HepG2 (cell line): ENCODE data around the gene GSC. TPM values are rescaled to one million over a fixed set of nuclear protein-coding genes. Genes with fewer than 3 reads are reported as not detected.

ENCODE experiments used
- ATAC-seq: fragments of 200-7000 bp; cut with Tn5 transposase; 3 replicates; pipeline ENCODE4 v1.9.1; 2020; ENCODE audit warnings: mild to moderate bottlenecking, moderate library complexity
- BruUV-seq: library from RNA; stranded (reverse); fragments of 400-500 nt; replicated peaks from 2 replicates; lab custom pipeline; 2021; lab: Mats Ljungman, UMichigan
- CTCF ChIA-PET: fragments of 300-600 bp; formaldehyde crosslinking; extraction: SDS; loops from one replicate; lab custom pipeline; 2021; ENCODE audit warnings: low total read pairs, inconsistent platforms, low intra/inter-chr PET ratio; lab: Yijun Ruan, JAX
- POLR2A ChIA-PET: fragments of 350-600 bp; sonication (Branson Sonifier 250); formaldehyde crosslinking; loops from one replicate; lab custom pipeline; 2020; ENCODE audit warnings: antibody characterized with exemption, inconsistent platforms; lab: Yijun Ruan, JAX
- DNase-seq: peaks from one replicate; pipeline ENCODE4 v3.0.0-alpha.2; 2015; ENCODE audit warnings: low spot score
- FAIRE-seq: peaks from 3 replicates; lab custom pipeline; 2011; peaks lifted over from hg19 to GRCh38; lab: Jason Lieb, UNC
- H2AFZ ChIP-seq: one replicate; pipeline ENCODE4 v1.6.1; 2011; ENCODE audit warnings: low read length, inconsistent platforms
- H3K27ac ChIP-seq: fragments of 300-600 bp; 3 replicates; pipeline ENCODE4 v1.8.0; 2011; ENCODE audit warnings: mixed run types, mild to moderate bottlenecking, mixed read lengths, low read length, inconsistent platforms; ENCODE audit not compliant: insufficient read depth; ENCODE audit errors: extremely low read length
- H3K27me3 ChIP-seq, 2 experiments: fragments of 200-600 bp in 1 of 2; 2 replicates in 1 of 2; 3 replicates in 1 of 2; pipeline versions ENCODE4 v1.6.0 to v1.8.0; 2011; ENCODE audit warnings: low read length in 2 of 2, mild to moderate bottlenecking in 2 of 2, moderate library complexity in 2 of 2, inconsistent platforms in 1 of 2; ENCODE audit not compliant: insufficient read depth in 2 of 2, control insufficient read depth in 1 of 2
- H3K36me3 ChIP-seq, 2 experiments: fragments of 200-600 bp in 1 of 2; replicated peaks in 1 of 2; 2 replicates in 1 of 2; 3 replicates in 1 of 2; pipeline versions ENCODE4 v1.5.1 to v1.8.0; 2011; ENCODE audit warnings: low read length in 2 of 2, inconsistent platforms in 1 of 2; ENCODE audit not compliant: insufficient read depth in 2 of 2, control insufficient read depth in 1 of 2
- H3K4me1 ChIP-seq: 2 replicates; pipeline ENCODE4 v1.5.1; 2012; ENCODE audit warnings: low read length, inconsistent platforms; ENCODE audit not compliant: insufficient read depth
- H3K4me2 ChIP-seq: 2 replicates; pipeline ENCODE4 v1.6.0; 2011; ENCODE audit warnings: low read depth, low read length, inconsistent platforms
- H3K4me3 ChIP-seq, 3 experiments: fragments of 200-600 bp in 1 of 3; sonication (generic), shearing (Covaris generic) in 1 of 3; replicated peaks in 1 of 3; 2 replicates each; pipeline ENCODE4 v1.5.1; 2011 to 2016; ENCODE audit warnings: low read length in 3 of 3, inconsistent platforms in 2 of 3, low read depth in 2 of 3, mild to moderate bottlenecking in 2 of 3, control low read depth in 1 of 3, mixed read lengths in 1 of 3; ENCODE audit not compliant: insufficient read depth in 1 of 3
- H3K79me2 ChIP-seq: one replicate; pipeline ENCODE4 v1.6.1; 2011; ENCODE audit warnings: low read length, inconsistent platforms; ENCODE audit not compliant: insufficient read depth
- H3K9ac ChIP-seq: 2 replicates; pipeline ENCODE4 v1.6.0; 2011; ENCODE audit warnings: mild to moderate bottlenecking, low read depth, low read length, inconsistent platforms; ENCODE audit not compliant: insufficient read depth
- H3K9me3 ChIP-seq: 2 replicates; pipeline ENCODE4 v1.5.1; 2012; ENCODE audit warnings: mild to moderate bottlenecking, low read length
- H4K20me1 ChIP-seq: 2 replicates; pipeline ENCODE4 v1.6.0; 2011; ENCODE audit warnings: inconsistent platforms, mild to moderate bottlenecking, low read length, moderate library complexity; ENCODE audit not compliant: insufficient read depth
- AGO1 ChIP-seq: fragments of 200-400 bp; formaldehyde crosslinking; IDR thresholded peaks from 2 replicates; pipeline ENCODE4 v1.6.1; 2017; ENCODE audit warnings: mild to moderate bottlenecking, low read depth, low read length, moderate library complexity; ENCODE audit not compliant: poor library complexity, severe bottlenecking
- BRCA1 ChIP-seq: sonication (generic); formaldehyde crosslinking; IDR thresholded peaks from 2 replicates; pipeline ENCODE4 v1.4.0; 2020; ENCODE audit warnings: missing genetic modification reagents
- KAT2B ChIP-seq: fragments of 150-350 bp; IDR thresholded peaks from 2 replicates; pipeline ENCODE4 v1.6.1; 2014; ENCODE audit warnings: low read depth, low read length, borderline replicate concordance
- MEF2D ChIP-seq: sonication (generic); formaldehyde crosslinking; IDR thresholded peaks from 2 replicates; pipeline ENCODE4 v1.5.1; 2020; ENCODE audit warnings: mild to moderate bottlenecking, missing genetic modification reagents
- PAF1 ChIP-seq: IDR thresholded peaks from 2 replicates; pipeline ENCODE4 v1.6.1; 2016; ENCODE audit warnings: missing genetic modification reagents, missing compliant biosample characterization
- RXRB ChIP-seq: IDR thresholded peaks from 2 replicates; pipeline ENCODE4 v1.6.1; 2016; ENCODE audit warnings: borderline replicate concordance, missing genetic modification reagents, missing compliant biosample characterization
- SIN3A ChIP-seq: IDR thresholded peaks from 2 replicates; pipeline ENCODE4 v1.6.1; 2011; ENCODE audit warnings: low read depth, mild to moderate bottlenecking, control low read depth, low read length, borderline replicate concordance
- SNRNP70 ChIP-seq: fragments of 200-400 bp; formaldehyde crosslinking; IDR thresholded peaks from 2 replicates; pipeline ENCODE4 v1.6.1; 2017; ENCODE audit warnings: mild to moderate bottlenecking, low read depth, low read length, moderate library complexity
- SOX5 ChIP-seq: IDR thresholded peaks from 2 replicates; pipeline ENCODE4 v1.6.1; 2016; ENCODE audit warnings: borderline replicate concordance
- TCF7L2 ChIP-seq: IDR thresholded peaks from 2 replicates; pipeline ENCODE4 v1.6.1; 2011; ENCODE audit warnings: mild to moderate bottlenecking, low read depth, low read length, moderate library complexity
- ZNF124 ChIP-seq: sonication (generic); formaldehyde crosslinking; IDR thresholded peaks from 2 replicates; pipeline ENCODE4 v1.4.0; 2020; ENCODE audit warnings: missing genetic modification reagents
- ZNF335 ChIP-seq: sonication (generic); formaldehyde crosslinking; IDR thresholded peaks from 2 replicates; pipeline ENCODE4 v1.4.0; 2020; ENCODE audit warnings: missing genetic modification reagents
- ZNF614 ChIP-seq: IDR thresholded peaks from 2 replicates; pipeline ENCODE4 v1.6.1; 2018; ENCODE audit warnings: missing biosample characterization, missing genetic modification reagents, inconsistent platforms, borderline replicate concordance
- ZNF678 ChIP-seq: sonication (generic); formaldehyde crosslinking; IDR thresholded peaks from 2 replicates; pipeline ENCODE4 v1.4.0; 2020; ENCODE audit warnings: mild to moderate bottlenecking, missing genetic modification reagents
- WGBS: methylation state at CpG from one replicate; pipeline ENCODE4 v1.1.6; 2017; ENCODE audit warnings: low lambda C conversion rate; 5-methylcytosine and 5-hydroxymethylcytosine counted together
- in situ Hi-C: cut with HindIII; loops from 2 replicates; pipeline ENCODE4 v1.10.0; 2017; ENCODE audit warnings: low pct_unique_long_range_greater_than_20kb; ENCODE audit not compliant: extremely low pct_ligation_motif_present
- intact Hi-C: fragments of 100-400 bp; cut with micrococcal nuclease; formaldehyde crosslinking; loops from one replicate; pipeline ENCODE4 v1.10.0; 2022; ENCODE audit not compliant: unreplicated experiment
- polyA plus RNA-seq, 8 experiments: library from polyadenylated mRNA; depleted of rRNA in 3 of 8; stranded (reverse) in 7 of 8; unstranded in 1 of 8; fragments of >200 nt; fragmentation: Illumina TruSeq in 4 of 8; extraction: Trizol in 4 of 8; gene quantifications; 2 replicates each; pipeline versions ENCODE4 v1.2.1 to v1.2.3, GENCODE V29; 2011 to 2016; ENCODE audit warnings: low read depth in 4 of 8, missing spikeins in 1 of 8, mixed read lengths in 1 of 8; ENCODE audit not compliant: insufficient read depth in 1 of 8
- total RNA-seq, 5 experiments: library from RNA; depleted of rRNA; stranded (reverse); fragments of >200 nt; fragmentation: Illumina TruSeq; extraction: Trizol; gene quantifications; 2 replicates each; pipeline ENCODE4 v1.2.3, GENCODE V29; 2016; ENCODE audit warnings: low read depth in 1 of 5
- TF ChIP-seq, protein P1 (sequence below): sonication (generic); formaldehyde crosslinking; conservative IDR thresholded peaks from 2 replicates; pipeline ENCODE4 v1.8.0; 2022; ENCODE audit warnings: mild to moderate bottlenecking, moderate library complexity, missing genetic modification reagents
- TF ChIP-seq, protein P2 (sequence below): sonication (generic); formaldehyde crosslinking; IDR thresholded peaks from 2 replicates; pipeline ENCODE4 v1.5.1; 2020; ENCODE audit warnings: mild to moderate bottlenecking, missing genetic modification reagents, borderline replicate concordance

GSC gene
- total and polyA plus RNA-seq, 2 of the 13 experiments (the other 11 are each of a cell fraction or from before 2014, with no cell fraction given) = not detected

DNA sequence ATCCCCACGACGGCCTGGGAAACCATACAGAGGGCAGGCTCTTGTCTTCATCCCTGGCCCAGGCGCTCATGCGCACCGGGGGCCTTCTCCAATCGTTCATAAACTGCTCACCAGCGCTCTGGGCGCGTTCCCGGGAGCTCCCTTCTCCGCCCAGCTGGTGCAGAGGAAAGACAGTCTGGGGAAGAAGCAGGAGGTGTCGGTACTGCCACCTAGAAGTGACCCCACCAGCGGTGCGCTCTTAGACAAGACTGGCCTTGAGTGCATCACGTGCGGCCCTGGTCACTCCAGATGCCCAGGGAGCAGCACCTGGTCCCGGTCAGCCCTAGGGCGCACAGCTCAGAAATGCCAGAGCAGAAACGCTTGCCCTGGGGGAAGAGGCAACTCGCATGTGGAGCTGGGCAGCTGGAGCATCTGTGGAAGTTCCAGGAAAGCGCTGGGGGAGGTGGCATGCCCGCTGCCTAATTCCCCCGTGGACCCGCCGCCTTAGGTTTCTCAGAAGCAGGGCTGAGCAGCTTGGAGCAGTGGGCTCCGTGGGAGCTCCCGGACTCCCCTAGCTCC, 2.5 kb downstream of the GSC start:
- ATAC-seq = no peak
- no peak for FAIRE-seq
- Histone ChIP-seq H3K27ac (no peak overlapping the region), H3K9ac (no peak overlapping the region), H3K9me3 (no peaks in the 10 kb centered on the region), H3K4me1 (peaks cover 14% of the 10 kb centered on the region), H3K4me2 (no peak overlapping the region), H3K27me3 (peaks cover 11 to 83% of the 10 kb centered on the region in 2 experiments), H3K79me2 (no peaks in the 10 kb centered on the region), H4K20me1 (no peaks in the 10 kb centered on the region), H2AFZ (no peak overlapping the region), H3K36me3 (no peaks in the 10 kb centered on the region), H3K4me3 (no peak overlapping the region)
- no TSS peak for BruUV-seq
- DNase-seq = no peak
- TF ChIP-seq TCF7L2 (no peak), RXRB (CRISPR knock-in tag) (no peak)
- ChIA-PET CTCF (no interaction called here), POLR2A (no interaction called here)
- WGBS = 38% methylated on average over 10 of the region's 27 CpGs
- intact Hi-C loops = no loop called here
- in situ Hi-C loops = no loop called here

DNA sequence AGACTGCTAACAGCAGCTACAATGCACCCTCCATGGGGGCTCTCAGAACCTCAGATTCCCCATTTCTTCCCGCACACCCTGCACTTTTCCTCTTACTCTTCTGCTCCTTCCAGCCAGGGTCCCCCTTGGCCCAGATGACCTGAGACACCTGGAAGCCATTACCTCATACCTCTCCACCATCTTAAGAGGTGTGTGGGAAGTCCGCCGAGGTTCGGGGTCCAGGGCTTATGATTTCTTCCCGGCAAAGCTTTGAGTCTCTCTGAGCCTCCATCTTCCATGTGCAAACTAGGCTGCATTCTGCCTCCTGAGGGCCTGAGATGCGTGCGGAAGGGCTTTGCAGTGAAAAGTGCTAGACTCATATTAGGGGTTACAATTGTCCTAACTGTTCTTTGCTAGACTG, 5.3 kb downstream of the GSC start:
- POLR2A ChIA-PET = no interaction called here
- H3K27me3 ChIP-seq = peaks cover 10 to 61% of the 10 kb centered on the region in 2 experiments
- H2AFZ ChIP-seq = no peak overlapping the region
- H3K4me3 ChIP-seq = no peak overlapping the region
- intact Hi-C loops (no loop called here), in situ Hi-C loops (no loop called here)
- no peaks in the 10 kb centered on the region for H4K20me1 ChIP-seq
- WGBS = 40% methylated on average over 7 of the region's 7 CpGs
- FAIRE-seq (no peak), ATAC-seq (no peak), DNase-seq (no peak)
- no peaks in the 10 kb centered on the region for H3K79me2 ChIP-seq
- H3K36me3 ChIP-seq = no peaks in the 10 kb centered on the region
- CTCF ChIA-PET = no interaction called here
- no peaks in the 10 kb centered on the region for H3K9me3 ChIP-seq
- no peak overlapping the region for H3K9ac ChIP-seq
- BruUV-seq = no TSS peak
- H3K4me2 ChIP-seq = no peak overlapping the region
- H3K4me1 ChIP-seq = peaks cover 14% of the 10 kb centered on the region
- no peak overlapping the region for H3K27ac ChIP-seq
- TF ChIP-seq AGO1 (no peak), SIN3A (no peak), ZNF614 (CRISPR knock-in tag) (no peak), KAT2B (no peak), SNRNP70 (no peak), ZNF678 (CRISPR knock-in tag) (no peak), MEF2D (CRISPR knock-in tag) (no peak), SOX5 (CRISPR knock-in tag) (no peak), BRCA1 (CRISPR knock-in tag) (no peak), ZNF124 (no peak), PAF1 (CRISPR knock-in tag) (no peak), ZNF335 (no peak)
- TF ChIP-seq, protein P1, sequence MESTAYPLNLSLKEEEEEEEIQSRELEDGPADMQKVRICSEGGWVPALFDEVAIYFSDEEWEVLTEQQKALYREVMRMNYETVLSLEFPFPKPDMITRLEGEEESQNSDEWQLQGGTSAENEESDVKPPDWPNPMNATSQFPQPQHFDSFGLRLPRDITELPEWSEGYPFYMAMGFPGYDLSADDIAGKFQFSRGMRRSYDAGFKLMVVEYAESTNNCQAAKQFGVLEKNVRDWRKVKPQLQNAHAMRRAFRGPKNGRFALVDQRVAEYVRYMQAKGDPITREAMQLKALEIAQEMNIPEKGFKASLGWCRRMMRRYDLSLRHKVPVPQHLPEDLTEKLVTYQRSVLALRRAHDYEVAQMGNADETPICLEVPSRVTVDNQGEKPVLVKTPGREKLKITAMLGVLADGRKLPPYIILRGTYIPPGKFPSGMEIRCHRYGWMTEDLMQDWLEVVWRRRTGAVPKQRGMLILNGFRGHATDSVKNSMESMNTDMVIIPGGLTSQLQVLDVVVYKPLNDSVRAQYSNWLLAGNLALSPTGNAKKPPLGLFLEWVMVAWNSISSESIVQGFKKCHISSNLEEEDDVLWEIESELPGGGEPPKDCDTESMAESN (CRISPR knock-in tag) = no peak
- TF ChIP-seq, protein P2, sequence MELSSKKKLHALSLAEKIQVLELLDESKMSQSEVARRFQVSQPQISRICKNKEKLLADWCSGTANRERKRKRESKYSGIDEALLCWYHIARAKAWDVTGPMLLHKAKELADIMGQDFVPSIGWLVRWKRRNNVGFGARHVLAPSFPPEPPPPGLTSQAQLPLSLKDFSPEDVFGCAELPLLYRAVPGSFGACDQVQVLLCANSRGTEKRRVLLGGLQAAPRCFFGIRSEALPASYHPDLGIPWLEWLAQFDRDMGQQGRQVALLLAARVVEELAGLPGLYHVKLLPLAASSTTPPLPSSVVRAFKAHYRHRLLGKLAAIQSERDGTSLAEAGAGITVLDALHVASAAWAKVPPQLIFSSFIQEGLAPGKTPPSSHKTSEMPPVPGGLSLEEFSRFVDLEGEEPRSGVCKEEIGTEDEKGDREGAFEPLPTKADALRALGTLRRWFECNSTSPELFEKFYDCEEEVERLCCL = no peak
